ENCODE data around the gene THAP11.

The THAP11 gene

DNA sequence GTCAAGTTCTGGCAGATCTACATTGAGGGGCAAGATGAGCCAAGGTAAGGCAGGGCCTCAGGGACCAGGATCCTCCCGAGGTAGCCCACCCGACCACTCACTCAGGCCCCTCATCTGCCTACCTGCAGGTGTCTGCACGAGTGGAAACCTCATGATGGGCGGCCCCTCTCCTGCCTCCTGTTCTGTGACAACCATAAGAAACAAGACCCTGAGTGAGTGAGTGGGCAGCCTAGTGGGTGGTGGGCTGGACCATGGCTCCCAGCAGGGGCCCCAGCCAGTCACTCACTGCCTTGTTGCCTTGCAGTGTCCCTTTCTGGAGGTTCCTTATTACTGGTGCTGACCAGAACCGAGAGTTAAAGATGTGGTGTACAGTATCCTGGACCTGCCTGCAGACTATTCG lies 36.1 kb downstream of the THAP11 start:
- no peak overlapping the region for H3K4me3 ChIP-seq (ENCODE audit: low read depth, low read length)
- no peak for DNase-seq (ENCODE audit: low read depth)
- TF ChIP-seq, protein P1, sequence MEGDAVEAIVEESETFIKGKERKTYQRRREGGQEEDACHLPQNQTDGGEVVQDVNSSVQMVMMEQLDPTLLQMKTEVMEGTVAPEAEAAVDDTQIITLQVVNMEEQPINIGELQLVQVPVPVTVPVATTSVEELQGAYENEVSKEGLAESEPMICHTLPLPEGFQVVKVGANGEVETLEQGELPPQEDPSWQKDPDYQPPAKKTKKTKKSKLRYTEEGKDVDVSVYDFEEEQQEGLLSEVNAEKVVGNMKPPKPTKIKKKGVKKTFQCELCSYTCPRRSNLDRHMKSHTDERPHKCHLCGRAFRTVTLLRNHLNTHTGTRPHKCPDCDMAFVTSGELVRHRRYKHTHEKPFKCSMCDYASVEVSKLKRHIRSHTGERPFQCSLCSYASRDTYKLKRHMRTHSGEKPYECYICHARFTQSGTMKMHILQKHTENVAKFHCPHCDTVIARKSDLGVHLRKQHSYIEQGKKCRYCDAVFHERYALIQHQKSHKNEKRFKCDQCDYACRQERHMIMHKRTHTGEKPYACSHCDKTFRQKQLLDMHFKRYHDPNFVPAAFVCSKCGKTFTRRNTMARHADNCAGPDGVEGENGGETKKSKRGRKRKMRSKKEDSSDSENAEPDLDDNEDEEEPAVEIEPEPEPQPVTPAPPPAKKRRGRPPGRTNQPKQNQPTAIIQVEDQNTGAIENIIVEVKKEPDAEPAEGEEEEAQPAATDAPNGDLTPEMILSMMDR (IDR thresholded peaks at IDR 0.05; ENCODE audit: insufficient read depth, low read depth, low read length, missing control alignments): no peak

DNA sequence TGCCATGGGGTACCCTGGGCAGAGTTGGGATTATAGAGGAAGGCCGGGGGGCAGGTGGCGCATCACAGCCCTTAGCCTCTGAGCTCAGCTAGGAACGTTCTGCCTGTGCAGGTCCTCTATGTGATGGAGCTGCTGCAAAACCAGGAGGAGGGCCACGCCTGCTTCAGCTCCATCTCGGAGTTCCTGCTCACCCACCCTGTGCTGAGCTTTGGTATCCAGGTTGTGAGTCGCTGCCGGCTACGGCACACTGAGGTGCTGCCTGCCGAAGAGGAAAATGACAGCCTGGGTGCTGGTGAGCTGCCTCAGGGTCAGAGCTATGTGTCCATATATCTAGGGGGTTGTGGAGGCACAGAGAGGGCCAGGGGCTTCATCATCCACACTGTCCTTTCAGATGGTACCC lies 36.7 kb downstream of the THAP11 start:
- no peak for DNase-seq (ENCODE audit: low read depth)
- TF ChIP-seq, protein P1 (IDR thresholded peaks at IDR 0.05; ENCODE audit: insufficient read depth, low read depth, low read length, missing control alignments): no peak
- H3K4me3 ChIP-seq (ENCODE audit: low read depth, low read length): no peak overlapping the region

DNA sequence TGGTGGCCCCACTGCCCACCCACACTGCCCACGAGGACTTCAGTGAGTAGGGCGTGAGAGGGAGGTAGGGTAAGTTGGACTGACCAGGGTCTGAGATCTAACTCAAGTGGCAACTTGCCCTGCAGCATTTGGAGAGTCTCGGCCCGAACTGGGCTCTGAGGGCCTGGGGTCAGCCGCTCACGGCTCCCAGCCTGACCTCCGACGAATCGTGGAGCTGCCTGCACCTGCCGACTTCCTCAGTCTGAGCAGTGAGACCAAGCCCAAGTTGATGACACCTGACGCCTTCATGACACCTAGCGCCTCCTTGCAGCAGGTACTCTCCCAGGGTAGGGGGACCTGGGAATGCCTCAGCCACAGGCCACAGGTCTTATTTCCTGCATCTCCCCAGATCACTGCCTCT lies 37.3 kb downstream of the THAP11 start:
- H3K4me3 ChIP-seq (ENCODE audit: low read depth, low read length): no peak overlapping the region
- TF ChIP-seq, protein P1 (IDR thresholded peaks at IDR 0.05; ENCODE audit: insufficient read depth, low read depth, low read length, missing control alignments): no peak
- no peak for DNase-seq (ENCODE audit: low read depth)

DNA sequence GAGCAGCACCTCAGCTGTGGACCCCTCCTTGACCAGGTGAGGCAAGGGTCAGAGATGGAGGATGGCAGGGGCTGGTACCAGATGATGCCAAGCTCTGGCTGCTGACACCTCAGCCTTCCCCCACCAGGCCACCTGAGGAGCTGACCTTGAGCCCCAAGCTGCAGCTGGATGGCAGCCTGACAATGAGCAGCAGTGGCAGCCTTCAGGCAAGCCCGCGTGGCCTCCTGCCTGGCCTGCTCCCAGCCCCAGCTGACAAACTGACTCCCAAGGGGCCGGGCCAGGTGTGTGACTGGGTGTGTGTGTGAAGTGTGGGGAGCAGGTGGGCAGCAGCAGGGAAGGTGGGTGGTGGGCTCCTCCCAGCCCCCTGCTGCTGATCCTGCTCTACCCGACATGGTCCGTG lies 37.8 kb downstream of the THAP11 start:
- no peak for DNase-seq (ENCODE audit: low read depth)
- TF ChIP-seq, protein P1 (IDR thresholded peaks at IDR 0.05; ENCODE audit: insufficient read depth, low read depth, low read length, missing control alignments): no peak
- H3K4me3 ChIP-seq (ENCODE audit: low read depth, low read length): no peak overlapping the region

DNA sequence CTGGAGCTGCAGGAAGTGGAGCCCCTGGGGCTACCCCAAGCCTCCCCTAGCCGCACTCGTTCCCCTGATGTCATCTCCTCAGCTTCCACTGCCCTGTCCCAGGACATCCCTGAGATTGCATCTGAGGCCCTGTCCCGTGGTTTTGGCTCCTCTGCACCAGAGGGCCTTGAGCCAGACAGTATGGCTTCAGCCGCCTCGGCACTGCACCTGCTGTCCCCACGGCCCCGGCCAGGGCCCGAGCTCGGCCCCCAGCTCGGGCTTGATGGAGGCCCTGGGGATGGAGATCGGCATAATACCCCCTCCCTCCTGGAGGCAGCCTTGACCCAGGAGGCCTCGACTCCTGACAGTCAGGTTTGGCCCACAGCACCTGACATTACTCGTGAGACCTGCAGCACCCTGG lies 38.5 kb downstream of the THAP11 start:
- DNase-seq (ENCODE audit: low read depth): no peak
- no peak overlapping the region for H3K4me3 ChIP-seq (ENCODE audit: low read depth, low read length)
- TF ChIP-seq, protein P1 (IDR thresholded peaks at IDR 0.05; ENCODE audit: insufficient read depth, low read depth, low read length, missing control alignments): no peak

DNA sequence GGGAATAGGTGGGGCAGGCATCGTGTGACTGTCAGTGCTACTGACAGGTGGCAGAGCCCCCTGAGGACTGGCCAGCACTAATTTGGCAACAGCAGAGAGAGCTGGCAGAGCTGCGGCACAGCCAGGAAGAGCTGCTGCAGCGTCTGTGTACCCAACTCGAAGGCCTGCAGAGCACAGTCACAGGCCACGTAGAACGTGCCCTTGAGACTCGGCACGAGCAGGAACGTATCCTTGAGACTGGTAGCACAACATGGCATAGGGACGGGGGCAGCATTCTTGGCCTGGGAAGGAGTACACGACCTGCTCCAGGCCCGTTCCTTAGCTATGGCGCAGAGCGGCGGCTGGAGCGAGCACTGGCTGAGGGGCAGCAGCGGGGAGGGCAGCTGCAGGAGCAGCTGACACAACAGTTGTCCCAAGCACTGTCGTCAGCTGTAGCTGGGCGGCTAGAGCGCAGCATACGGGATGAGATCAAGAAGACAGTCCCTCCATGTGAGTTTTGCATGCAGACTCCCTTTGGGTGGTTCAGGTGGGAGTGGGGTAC lies 39.6 kb downstream of the THAP11 start:
- TF ChIP-seq, protein P1 (IDR thresholded peaks at IDR 0.05; ENCODE audit: insufficient read depth, low read depth, low read length, missing control alignments): no peak
- no peak overlapping the region for H3K4me3 ChIP-seq (ENCODE audit: low read depth, low read length)
- no peak for DNase-seq (ENCODE audit: low read depth)
